HepG2 (cell line): Measurements from ENCODE around the gene FSTL1. TPM values are rescaled to one million over a fixed set of nuclear protein-coding genes. Genes with fewer than 3 reads are reported as not detected.

Experiments
- ASH2L ChIP-seq: fragments of 300-600, 200-600 bp; sonication (generic); IDR thresholded peaks from 2 replicates; pipeline ENCODE4 v1.7.0; 2017; ENCODE audit warnings: low read depth, mild to moderate bottlenecking, moderate library complexity, mixed read lengths, low read length; ENCODE audit not compliant: insufficient read length
- HBP1 ChIP-seq: IDR thresholded peaks from 2 replicates; pipeline ENCODE4 v1.6.1; 2016; ENCODE audit warnings: low read depth, control low read depth
- HMGA1 ChIP-seq: sonication (generic); formaldehyde crosslinking; conservative IDR thresholded peaks from 2 replicates; pipeline ENCODE4 v1.4.0; 2020; ENCODE audit warnings: missing genetic modification reagents
- HNRNPLL ChIP-seq: fragments of 200-400 bp; formaldehyde crosslinking; IDR thresholded peaks from 2 replicates; pipeline ENCODE4 v1.6.1; 2017; ENCODE audit warnings: mild to moderate bottlenecking, low read depth, low read length; ENCODE audit not compliant: poor library complexity, severe bottlenecking
- ISL2 ChIP-seq: sonication (generic); formaldehyde crosslinking; IDR thresholded peaks from 2 replicates; pipeline ENCODE4 v1.5.0; 2020; ENCODE audit warnings: missing genetic modification reagents
- KLF11 ChIP-seq: IDR thresholded peaks from 2 replicates; pipeline ENCODE4 v1.6.1; 2016; ENCODE audit warnings: missing compliant biosample characterization
- MAFF ChIP-seq: IDR thresholded peaks from 2 replicates; pipeline ENCODE4 v1.6.1; 2011; ENCODE audit warnings: low read depth, low read length, improper control_type of control experiment
- MLXIP ChIP-seq: sonication (generic); formaldehyde crosslinking; IDR thresholded peaks from 2 replicates; pipeline ENCODE4 v1.9.0; 2021; ENCODE audit warnings: missing genetic modification reagents, borderline replicate concordance
- MTF2 ChIP-seq: sonication (generic); formaldehyde crosslinking; IDR thresholded peaks from 2 replicates; pipeline ENCODE4 v1.5.0; 2020; ENCODE audit warnings: missing genetic modification reagents, borderline replicate concordance
- NCOR1 ChIP-seq: fragments of 200-600 bp; sonication (generic); IDR thresholded peaks from 2 replicates; pipeline ENCODE4 v1.7.0; 2017; ENCODE audit warnings: antibody characterized with exemption, low read length, borderline replicate concordance
- POLR2A ChIP-seq, 2 experiments: IDR thresholded peaks; 2 replicates each; pipeline ENCODE4 v1.6.1; 2011; ENCODE audit warnings: low read depth in 2 of 2, low read length in 2 of 2, mild to moderate bottlenecking in 1 of 2, moderate library complexity in 1 of 2; ENCODE audit not compliant: insufficient read depth in 1 of 2
- WIZ ChIP-seq: sonication (generic); formaldehyde crosslinking; IDR thresholded peaks from 2 replicates; pipeline ENCODE4 v1.5.1; 2020; ENCODE audit warnings: mild to moderate bottlenecking, missing genetic modification reagents
- YY1 ChIP-seq: IDR thresholded peaks from 2 replicates; pipeline ENCODE4 v1.6.1; 2011; ENCODE audit warnings: low read length, low read depth, moderate library complexity, mild to moderate bottlenecking; ENCODE audit not compliant: insufficient read depth, insufficient replicate concordance
- ZBTB34 ChIP-seq: sonication (generic); formaldehyde crosslinking; IDR thresholded peaks from 2 replicates; pipeline ENCODE4 v1.8.0; 2022; ENCODE audit warnings: mild to moderate bottlenecking, missing genetic modification reagents
- ZFP91 ChIP-seq: sonication (generic); formaldehyde crosslinking; IDR thresholded peaks from 2 replicates; pipeline ENCODE4 v1.9.0; 2022; ENCODE audit warnings: missing genetic modification reagents, mild to moderate bottlenecking, borderline replicate concordance
- ZNF354B ChIP-seq: sonication (generic); formaldehyde crosslinking; IDR thresholded peaks from 2 replicates; pipeline ENCODE4 v1.8.0; 2022; ENCODE audit warnings: mild to moderate bottlenecking, missing genetic modification reagents
- ZNF362 ChIP-seq: sonication (generic); formaldehyde crosslinking; IDR thresholded peaks from 2 replicates; pipeline ENCODE4 v1.4.0; 2020; ENCODE audit warnings: missing genetic modification reagents, mild to moderate bottlenecking, borderline replicate concordance
- ZNF546 ChIP-seq: sonication (generic); formaldehyde crosslinking; conservative IDR thresholded peaks from 2 replicates; pipeline ENCODE4 v1.8.1; 2023; ENCODE audit warnings: mild to moderate bottlenecking, missing genetic modification reagents
- ZSCAN30 ChIP-seq: sonication (generic); formaldehyde crosslinking; IDR thresholded peaks from 2 replicates; pipeline ENCODE4 v1.5.0; 2020; ENCODE audit warnings: mild to moderate bottlenecking, missing genetic modification reagents
- polyA plus RNA-seq, 8 experiments: library from polyadenylated mRNA; depleted of rRNA in 3 of 8; stranded (reverse) in 7 of 8; unstranded in 1 of 8; fragments of >200 nt; fragmentation: Illumina TruSeq in 4 of 8; extraction: Trizol in 4 of 8; gene quantifications; 2 replicates each; pipeline versions ENCODE4 v1.2.1 to v1.2.3, GENCODE V29; 2011 to 2016; ENCODE audit warnings: low read depth in 4 of 8, missing spikeins in 1 of 8, mixed read lengths in 1 of 8; ENCODE audit not compliant: insufficient read depth in 1 of 8
- total RNA-seq, 5 experiments: library from RNA; depleted of rRNA; stranded (reverse); fragments of >200 nt; fragmentation: Illumina TruSeq; extraction: Trizol; gene quantifications; 2 replicates each; pipeline ENCODE4 v1.2.3, GENCODE V29; 2016; ENCODE audit warnings: low read depth in 1 of 5

The FSTL1 gene
- total and polyA plus RNA-seq, 2 of the 13 experiments (the other 11 are each of a cell fraction or from before 2014, with no cell fraction given): 0.07 to 0.29 TPM

- TF ChIP-seq ZBTB34 (CRISPR knock-in tag): no peak
- TF ChIP-seq YY1: peak; percentile 34
- TF ChIP-seq HBP1 (CRISPR knock-in tag): peak; percentile 76; the same call in 1 of the 2 replicates
- 0 out of 2 replicates have a peak, but pooled peaks have one; percentile 48 for TF ChIP-seq MLXIP
- peak; percentile 93; the same call in 1 of the 2 replicates for TF ChIP-seq MTF2 (CRISPR knock-in tag)
- TF ChIP-seq ISL2 (CRISPR knock-in tag): peak; percentile 67; the same call in 1 of the 2 replicates
- TF ChIP-seq WIZ (CRISPR knock-in tag): no peak
- TF ChIP-seq HMGA1 (CRISPR knock-in tag): no peak
- no peak for TF ChIP-seq ZNF354B (CRISPR knock-in tag)
- peak; percentile 93; the same call in 1 of the 2 replicates for TF ChIP-seq ZSCAN30
- TF ChIP-seq ZFP91 (CRISPR knock-in tag): peak; percentile 96
- no peak for TF ChIP-seq ZNF546
- no peak for TF ChIP-seq NCOR1
- no peak; the same call in 1 of the 2 replicates for TF ChIP-seq ZNF362
- TF ChIP-seq POLR2A (IDR thresholded peaks at IDR 0.05; ENCODE audit: insufficient read depth in 1 of 2, low read depth in 2 of 2, low read length in 2 of 2): peak; percentile 74 to 80; a peak in 3 of 4 replicates
- no peak for TF ChIP-seq KLF11
- TF ChIP-seq MAFF: no peak
- TF ChIP-seq HNRNPLL: peak; percentile 86
- peak; percentile 87 for TF ChIP-seq ASH2L
These were observed 101.6 kb downstream of the FSTL1 start, which contains the start of gene LRRC58 (continued) for GRCh38 chr3:120348991-120349854.
